Keratinocyte (primary cell): ENCODE results near the gene SERGEF.

Experiments
- EZH2 ChIP-seq: IDR thresholded peaks from one replicate; pipeline ENCODE4 v1.6.1; 2012; ENCODE audit warnings: inconsistent platforms, mild to moderate bottlenecking, low read length, moderate library complexity
- TF ChIP-seq, protein P1 (sequence below), 3 experiments: IDR thresholded peaks in 1 of 3; conservative IDR thresholded peaks in 1 of 3; optimal IDR thresholded peaks in 1 of 3; 2 replicates in 2 of 3; 3 replicates in 1 of 3; pipeline versions ENCODE3 to v1.5.1; 2011; ENCODE audit warnings: low read length in 3 of 3, mild to moderate bottlenecking in 3 of 3, moderate library complexity in 2 of 3, control low read depth in 1 of 3, inconsistent platforms in 1 of 3; ENCODE audit not compliant: insufficient read depth in 2 of 3; ENCODE audit errors: extremely low read depth in 1 of 3

- TF ChIP-seq, protein P1, sequence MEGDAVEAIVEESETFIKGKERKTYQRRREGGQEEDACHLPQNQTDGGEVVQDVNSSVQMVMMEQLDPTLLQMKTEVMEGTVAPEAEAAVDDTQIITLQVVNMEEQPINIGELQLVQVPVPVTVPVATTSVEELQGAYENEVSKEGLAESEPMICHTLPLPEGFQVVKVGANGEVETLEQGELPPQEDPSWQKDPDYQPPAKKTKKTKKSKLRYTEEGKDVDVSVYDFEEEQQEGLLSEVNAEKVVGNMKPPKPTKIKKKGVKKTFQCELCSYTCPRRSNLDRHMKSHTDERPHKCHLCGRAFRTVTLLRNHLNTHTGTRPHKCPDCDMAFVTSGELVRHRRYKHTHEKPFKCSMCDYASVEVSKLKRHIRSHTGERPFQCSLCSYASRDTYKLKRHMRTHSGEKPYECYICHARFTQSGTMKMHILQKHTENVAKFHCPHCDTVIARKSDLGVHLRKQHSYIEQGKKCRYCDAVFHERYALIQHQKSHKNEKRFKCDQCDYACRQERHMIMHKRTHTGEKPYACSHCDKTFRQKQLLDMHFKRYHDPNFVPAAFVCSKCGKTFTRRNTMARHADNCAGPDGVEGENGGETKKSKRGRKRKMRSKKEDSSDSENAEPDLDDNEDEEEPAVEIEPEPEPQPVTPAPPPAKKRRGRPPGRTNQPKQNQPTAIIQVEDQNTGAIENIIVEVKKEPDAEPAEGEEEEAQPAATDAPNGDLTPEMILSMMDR (optimal IDR thresholded peaks at IDR 0.05 in 1 of 3, IDR thresholded peaks at IDR 0.05 in 1 of 3, conservative IDR thresholded peaks at IDR 0.05 in 1 of 3; ENCODE audit: extremely low read depth in 1 of 3, insufficient read depth in 2 of 3, low read length in 3 of 3): no peak
- peak; percentile 86 for TF ChIP-seq EZH2
Observed at GRCh38 chr11:18046116-18046777, 33.4 kb upstream of the SERGEF start, which contains the start of gene TPH1.
